SK-N-MC (cell line): ENCODE results near the gene CAGE1.

ENCODE experiments used
- EZH2 ChIP-seq: fragments of 200-600 bp; sonication (generic); IDR thresholded peaks from one replicate; pipeline ENCODE4 v1.6.1; 2017; ENCODE audit warnings: antibody characterized with exemption
- FOXP2 ChIP-seq: optimal IDR thresholded peaks from 2 replicates; pipeline ENCODE3; 2011; ENCODE audit warnings: mild to moderate bottlenecking, moderate library complexity; ENCODE audit not compliant: insufficient read depth; ENCODE audit errors: extremely low read length, control extremely low read depth
- POLR2AphosphoS5 ChIP-seq: IDR thresholded peaks from 2 replicates; pipeline ENCODE4 v1.6.1; 2012; ENCODE audit warnings: mild to moderate bottlenecking, low read depth, low read length, borderline replicate concordance

- no peak for TF ChIP-seq POLR2AphosphoS5
- no peak for TF ChIP-seq EZH2
- TF ChIP-seq FOXP2: no peak
These were observed 43.0 kb upstream of the CAGE1 start for GRCh38 chr6:7432391-7433120.
